ENCODE measurements around the gene BTBD2. TPM values are rescaled to one million over a fixed set of nuclear protein-coding genes. Genes with fewer than 3 reads are reported as not detected.

The BTBD2 gene
- polyA plus RNA-seq, 1 experiment = 25.5 TPM

GRCh38 chr19:2062389-2062729, 46.8 kb upstream of the BTBD2 start:
- DNase-seq (ENCODE audit: low read depth, low spot score) = no peak
- CTCF ChIA-PET = interaction anchor here (0.5 kb wide), 1 partner anchor 43 kb away, joined by 8 read pairs; no protein-coding TSS in a partner anchor
- Histone ChIP-seq H3K27me3 (ENCODE audit: control insufficient read depth, insufficient read depth, low read length) (no peaks in the 10 kb centered on the region), H3K9me3 (ENCODE audit: control insufficient read depth, insufficient read depth, low read length) (peaks cover 4% of the 10 kb centered on the region; the same call in 1 of the 2 replicates), H3K27ac (ENCODE audit: low read depth, low read length) (no peak overlapping the region), H3K4me3 (ENCODE audit: low read depth, low read length) (peak overlapping the region; percentile 68)
- POLR2A ChIA-PET = interaction anchor here (0.6 to 0.8 kb wide), 3 partner anchors 9 to 133 kb away, joined by 3 to 8 read pairs (median 3); no protein-coding TSS in a partner anchor
- TF ChIP-seq, protein P1, sequence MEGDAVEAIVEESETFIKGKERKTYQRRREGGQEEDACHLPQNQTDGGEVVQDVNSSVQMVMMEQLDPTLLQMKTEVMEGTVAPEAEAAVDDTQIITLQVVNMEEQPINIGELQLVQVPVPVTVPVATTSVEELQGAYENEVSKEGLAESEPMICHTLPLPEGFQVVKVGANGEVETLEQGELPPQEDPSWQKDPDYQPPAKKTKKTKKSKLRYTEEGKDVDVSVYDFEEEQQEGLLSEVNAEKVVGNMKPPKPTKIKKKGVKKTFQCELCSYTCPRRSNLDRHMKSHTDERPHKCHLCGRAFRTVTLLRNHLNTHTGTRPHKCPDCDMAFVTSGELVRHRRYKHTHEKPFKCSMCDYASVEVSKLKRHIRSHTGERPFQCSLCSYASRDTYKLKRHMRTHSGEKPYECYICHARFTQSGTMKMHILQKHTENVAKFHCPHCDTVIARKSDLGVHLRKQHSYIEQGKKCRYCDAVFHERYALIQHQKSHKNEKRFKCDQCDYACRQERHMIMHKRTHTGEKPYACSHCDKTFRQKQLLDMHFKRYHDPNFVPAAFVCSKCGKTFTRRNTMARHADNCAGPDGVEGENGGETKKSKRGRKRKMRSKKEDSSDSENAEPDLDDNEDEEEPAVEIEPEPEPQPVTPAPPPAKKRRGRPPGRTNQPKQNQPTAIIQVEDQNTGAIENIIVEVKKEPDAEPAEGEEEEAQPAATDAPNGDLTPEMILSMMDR (IDR thresholded peaks at IDR 0.05; ENCODE audit: low read depth, low read length) = no peak

DNA sequence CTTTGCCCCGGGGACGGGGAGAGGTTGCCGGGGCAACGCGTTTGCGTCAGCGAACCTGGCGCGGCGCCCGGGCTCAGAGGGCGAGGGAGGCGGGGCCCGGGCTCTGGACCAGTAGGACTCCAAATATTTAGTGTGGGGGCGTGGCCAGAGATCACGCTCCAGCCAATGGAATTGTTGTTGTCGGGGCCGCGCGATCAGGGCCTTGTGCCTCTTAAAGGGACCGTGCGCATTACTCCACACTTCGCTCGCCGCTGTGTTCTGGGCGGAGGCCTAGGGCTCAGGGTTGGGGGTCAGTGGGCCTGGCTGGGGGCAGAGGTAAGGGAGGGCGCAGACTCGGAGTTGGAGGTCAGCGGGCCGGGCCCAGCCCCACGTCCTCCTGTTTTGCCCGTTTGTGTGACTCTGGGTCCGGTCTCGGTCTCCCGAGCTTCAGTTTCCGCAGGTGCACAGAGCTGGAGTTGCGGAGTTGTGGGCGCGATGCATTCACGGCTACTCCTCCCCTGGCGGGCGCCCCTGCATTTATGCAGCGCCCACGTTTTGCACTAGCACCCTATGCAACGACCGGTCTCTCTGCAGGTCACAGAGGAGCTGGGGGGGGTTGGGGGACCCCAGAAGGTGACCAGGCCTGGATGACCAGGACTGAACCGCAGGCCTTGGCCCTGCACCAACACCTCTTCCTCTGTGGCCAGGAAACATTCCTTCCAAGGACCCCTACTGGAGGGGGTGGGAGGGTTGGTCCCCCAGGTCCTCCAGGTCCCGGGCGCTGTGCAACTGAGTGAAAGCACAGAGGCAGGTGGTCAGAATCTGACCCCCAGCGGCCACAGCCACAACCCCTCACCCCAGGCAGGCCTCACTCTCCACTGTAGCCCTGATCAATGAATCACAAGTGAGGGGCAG, 46.2 kb upstream of the BTBD2 start:
- H3K27me3 ChIP-seq (ENCODE audit: control insufficient read depth, insufficient read depth, low read length) = no peaks in the 10 kb centered on the region
- POLR2A ChIA-PET = interaction anchor here (0.6 to 0.8 kb wide), 3 partner anchors 10 to 132 kb away, joined by 3 to 8 read pairs (median 3); no protein-coding TSS in a partner anchor
- CTCF ChIA-PET = interaction anchor here (0.5 kb wide), 1 partner anchor 43 kb away, joined by 8 read pairs; no protein-coding TSS in a partner anchor
- H3K4me3 ChIP-seq (ENCODE audit: low read depth, low read length) = peak overlapping the region; percentile 68
- peaks cover 4% of the 10 kb centered on the region; the same call in 1 of the 2 replicates for H3K9me3 ChIP-seq (ENCODE audit: control insufficient read depth, insufficient read depth, low read length)
- DNase-seq (ENCODE audit: low read depth, low spot score) = peak; percentile 92
- peak overlapping the region; percentile 61 for H3K27ac ChIP-seq (ENCODE audit: low read depth, low read length)
- TF ChIP-seq, protein P1 (IDR thresholded peaks at IDR 0.05; ENCODE audit: low read depth, low read length) = no peak

DNA sequence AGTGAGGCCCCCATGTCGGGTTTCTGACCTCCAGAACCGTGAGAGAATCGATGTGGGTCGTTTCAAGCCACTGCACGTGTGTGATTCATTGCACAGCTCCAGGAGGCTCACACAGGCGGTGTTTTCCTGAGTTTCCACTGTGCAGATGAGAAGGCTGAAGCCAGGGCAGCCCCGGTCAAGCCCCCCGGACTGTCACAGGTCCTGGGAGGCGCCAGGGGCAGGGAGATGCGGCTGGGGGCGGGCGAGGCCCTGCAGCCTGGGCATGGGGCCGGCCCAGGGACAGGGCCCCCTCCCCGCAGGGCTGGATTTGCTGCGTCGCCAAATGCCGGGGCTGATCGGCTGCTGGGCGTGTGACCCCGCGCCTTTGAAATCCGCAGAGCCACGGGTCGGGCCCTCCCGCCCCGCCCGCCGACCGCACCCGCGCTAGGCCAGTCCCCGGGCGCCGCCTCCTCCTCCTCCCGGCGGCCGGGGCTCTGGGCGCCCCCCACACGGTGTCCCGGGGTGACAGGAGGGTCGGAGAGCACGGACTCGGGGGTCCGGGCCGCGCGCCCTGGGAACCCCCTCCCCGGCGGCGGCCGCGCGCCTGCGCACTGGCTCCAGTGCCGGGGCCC, 45.5 kb upstream of the BTBD2 start:
- Histone ChIP-seq H3K27ac (ENCODE audit: low read depth, low read length) (peak overlapping the region; percentile 96), H3K27me3 (ENCODE audit: control insufficient read depth, insufficient read depth, low read length) (no peaks in the 10 kb centered on the region), H3K9me3 (ENCODE audit: control insufficient read depth, insufficient read depth, low read length) (peaks cover 4% of the 10 kb centered on the region; the same call in 1 of the 2 replicates), H3K4me3 (ENCODE audit: low read depth, low read length) (peak overlapping the region; percentile 58)
- no peak for DNase-seq (ENCODE audit: low read depth, low spot score)
- TF ChIP-seq, protein P1 (IDR thresholded peaks at IDR 0.05; ENCODE audit: low read depth, low read length) = no peak
- ChIA-PET CTCF (no interaction called here), POLR2A (interaction anchor here (0.6 to 0.8 kb wide), 2 partner anchors 13 to 98 kb away, joined by 3 to 4 read pairs; no protein-coding TSS in a partner anchor)

DNA sequence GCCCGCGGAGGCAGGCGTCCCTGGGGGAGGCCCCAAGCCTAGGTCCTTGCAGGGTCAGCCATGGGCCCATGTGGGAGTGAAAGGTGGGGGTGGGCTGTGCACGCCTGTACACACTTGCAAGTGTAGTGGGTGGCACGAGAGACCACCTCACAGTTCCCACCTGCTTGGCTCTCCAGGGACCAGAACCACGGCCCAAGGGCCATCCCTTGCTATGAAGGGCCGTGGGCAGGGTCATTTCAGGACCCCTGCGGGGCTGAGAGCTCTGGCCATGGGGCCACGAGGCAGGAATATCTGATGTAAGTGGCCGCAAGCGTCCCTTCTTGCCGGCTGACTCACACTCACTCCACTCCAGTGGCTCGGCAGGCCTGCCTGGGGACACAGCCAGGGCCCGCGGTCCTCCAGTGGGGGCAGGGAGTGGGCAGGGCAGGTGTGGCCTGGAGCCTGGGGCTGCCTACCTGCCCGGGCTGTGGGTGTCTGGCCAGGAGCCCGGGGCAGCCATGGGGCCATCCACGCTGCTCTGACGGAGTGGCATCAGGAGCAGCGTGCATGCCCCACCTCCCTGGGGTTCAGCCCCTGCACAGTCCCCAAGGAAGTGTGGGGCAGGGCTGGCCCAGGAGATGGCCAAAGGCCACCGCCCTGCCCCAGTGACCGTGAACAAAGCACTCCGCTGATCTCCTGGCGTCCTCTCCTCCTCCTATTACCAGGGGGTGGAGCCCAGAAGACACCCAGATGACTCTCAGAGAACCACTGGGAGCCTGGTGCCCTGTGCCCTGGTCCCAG, 44.1 kb upstream of the BTBD2 start:
- peak overlapping the region; percentile 96 for H3K27ac ChIP-seq (ENCODE audit: low read depth, low read length)
- H3K9me3 ChIP-seq (ENCODE audit: control insufficient read depth, insufficient read depth, low read length) = peaks cover 4% of the 10 kb centered on the region; the same call in 1 of the 2 replicates
- TF ChIP-seq, protein P1 (IDR thresholded peaks at IDR 0.05; ENCODE audit: low read depth, low read length) = no peak
- ChIA-PET POLR2A (no interaction called here), CTCF (interaction anchor here (0.6 to 0.9 kb wide), 2 partner anchors 10 kb away, joined by 3 to 4 read pairs; no protein-coding TSS in a partner anchor)
- H3K4me3 ChIP-seq (ENCODE audit: low read depth, low read length) = no peak overlapping the region
- DNase-seq (ENCODE audit: low read depth, low spot score) = no peak
- H3K27me3 ChIP-seq (ENCODE audit: control insufficient read depth, insufficient read depth, low read length) = no peaks in the 10 kb centered on the region
